Mucosa of gallbladder (tissue), 1 donor: Measurements from ENCODE around the gene SESTD1. TPM values are rescaled to one million over a fixed set of nuclear protein-coding genes. Genes with fewer than 3 reads are reported as not detected.
A peak's percentile ranks its signal among the peaks of the same experiment; 100 is the strongest.

Experiments used
- DNase-seq: peaks from one replicate; pipeline ENCODE4 v3.0.0-alpha.2; 2020; ENCODE audit warnings: low spot score
- total RNA-seq: library from RNA; stranded (reverse); gene quantifications from one replicate; pipeline ENCODE4 v1.2.1, GENCODE V29; 2021
- donor health status: DM: no; HTN: no; CAD: no.

The SESTD1 gene
- total RNA-seq = 95.4 TPM

- DNase-seq = peak; percentile 58
Measured at GRCh38 chr2:179264368-179265081, at the start of gene SESTD1. SESTD1 (minus strand) TSS chr2:179264832; CDS start chr2:179191841, 72,991 bp downstream.

GRCh38 chr2:179313057-179313456, 48.4 kb upstream of the SESTD1 start:
- no peak for DNase-seq

- DNase-seq = peak; percentile 11
Measured at GRCh38 chr2:179311101-179311500, 46.5 kb upstream of the SESTD1 start.

- no peak for DNase-seq
Measured at GRCh38 chr2:179307616-179308371, 43.2 kb upstream of the SESTD1 start.

GRCh38 chr2:179305125-179305524, 40.5 kb upstream of the SESTD1 start:
- no peak for DNase-seq

GRCh38 chr2:179304424-179304823, 39.8 kb upstream of the SESTD1 start:
- no peak for DNase-seq

- no peak for DNase-seq
Measured at GRCh38 chr2:179302764-179303571, 38.3 kb upstream of the SESTD1 start.

- no peak for DNase-seq
Measured at GRCh38 chr2:179302149-179302548, 37.5 kb upstream of the SESTD1 start.

GRCh38 chr2:179298666-179299065, 34.0 kb upstream of the SESTD1 start:
- no peak for DNase-seq

GRCh38 chr2:179297927-179298326, 33.3 kb upstream of the SESTD1 start:
- DNase-seq = no peak

GRCh38 chr2:179290329-179290728, 25.7 kb upstream of the SESTD1 start:
- no peak for DNase-seq

- DNase-seq = no peak
Measured at GRCh38 chr2:179285060-179285459, 20.4 kb upstream of the SESTD1 start.

- no peak for DNase-seq
Measured at GRCh38 chr2:179277429-179278196, 13.0 kb upstream of the SESTD1 start.

GRCh38 chr2:179275253-179276012, 10.8 kb upstream of the SESTD1 start:
- DNase-seq = peak; percentile 41

- DNase-seq = no peak
Measured at GRCh38 chr2:179274749-179275148, 10.1 kb upstream of the SESTD1 start.

- DNase-seq = no peak
Measured at GRCh38 chr2:179273461-179273962, 8.9 kb upstream of the SESTD1 start.

- no peak for DNase-seq
Measured at GRCh38 chr2:179272406-179273192, 8.0 kb upstream of the SESTD1 start.

GRCh38 chr2:179270689-179271088, 6.1 kb upstream of the SESTD1 start:
- no peak for DNase-seq

GRCh38 chr2:179268277-179268925, 3.8 kb upstream of the SESTD1 start:
- DNase-seq = peak; percentile 31
